ENCODE results near the gene RNF121. TPM values are rescaled to one million over a fixed set of nuclear protein-coding genes. Genes with fewer than 3 reads are reported as not detected.

The RNF121 gene
- total and polyA plus RNA-seq, 2 of the 4 experiments (the other 2 are of a cell fraction) = 43.4 to 88.7 TPM

DNA sequence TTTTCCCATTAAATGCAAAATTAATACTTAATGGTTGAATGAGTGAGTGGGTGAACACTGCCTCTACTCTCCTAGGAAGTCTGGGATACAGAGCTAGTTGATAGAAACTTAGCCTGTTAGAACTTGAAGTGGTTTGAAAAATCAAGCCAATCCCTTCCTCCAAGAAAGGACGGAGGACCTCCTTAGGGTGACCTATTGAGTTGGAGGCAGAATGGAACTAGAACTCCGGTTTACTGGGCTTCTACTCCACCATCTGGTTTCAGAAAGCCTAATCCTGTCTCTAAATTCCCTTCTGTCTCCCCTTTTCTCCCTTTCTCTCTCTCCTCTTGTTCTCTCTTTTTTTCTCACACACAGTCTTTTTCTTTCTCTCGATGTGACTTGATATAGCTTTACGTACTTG, 50.2 kb downstream of the RNF121 start:
- WGBS, 2 experiments (ENCODE audit: extremely low coverage in 2 of 2, insufficient read length in 1 of 2) = no CpG with 5 or more reads among the region's 4 CpGs
- intact Hi-C loops (cut with micrococcal nuclease) (no loop called here), in situ Hi-C loops (cut with MboI; ENCODE audit: low sequenced_read_pairs) (no loop called here), dilution Hi-C loops (cut with HindIII; ENCODE audit: low sequenced_read_pairs, unreplicated experiment) (no loop called here)
- ATAC-seq (ENCODE audit: low read depth) = no peak
- peaks cover 11% of the 10 kb centered on the region; the same call in 1 of the 2 replicates for H4K20me1 ChIP-seq (ENCODE audit: insufficient read depth, low read length)
- no peaks in the 10 kb centered on the region for H3K9me3 ChIP-seq (ENCODE audit: control insufficient read depth, insufficient read depth, low read length)
- H3K79me1 ChIP-seq (ENCODE audit: low read depth in 1 of 2, low read length in 2 of 2) = peaks cover 16 to 41% of the 10 kb centered on the region in 2 experiments; a peak in 3 of 4 replicates
- no peak overlapping the region for H4K8ac ChIP-seq (ENCODE audit: low read depth in 2 of 2, low read length in 2 of 2)
- no peak overlapping the region for H3K4me3 ChIP-seq (ENCODE audit: insufficient read depth, low read depth, low read length)
- H3K23ac ChIP-seq (ENCODE audit: low read depth, low read length) = no peak overlapping the region
- CTCF ChIA-PET = interaction anchor here (1.0 to 1.5 kb wide), 3 partner anchors 20 to 452 kb away, joined by 3 to 5 read pairs (median 3); no protein-coding TSS in a partner anchor
- TF ChIP-seq NFE2L2 (IDR thresholded peaks at IDR 0.05; ENCODE audit: low read depth, low read length) = no peak
- TF ChIP-seq ELK1 (IDR thresholded peaks at IDR 0.05; ENCODE audit: borderline replicate concordance, low read depth, low read length) = no peak
- TF ChIP-seq BHLHE40 (IDR thresholded peaks at IDR 0.05; ENCODE audit: low read depth, low read length) = no peak
- no peak for TF ChIP-seq SMC3 (IDR thresholded peaks at IDR 0.05; ENCODE audit: low read depth, low read length)
- H2BK5ac ChIP-seq (ENCODE audit: low read depth, low read length, poor library complexity, severe bottlenecking) = no peak overlapping the region
- no peak overlapping the region for H3K18ac ChIP-seq (ENCODE audit: low read depth, low read length)
- H2AFZ ChIP-seq (replicated peaks; ENCODE audit: low read length, poor library complexity) = no peak overlapping the region
- H3K9ac ChIP-seq (ENCODE audit: low read depth, low read length) = no peak overlapping the region
- no peak overlapping the region for H3K56ac ChIP-seq (ENCODE audit: extremely low read depth, insufficient read depth, low read length)
- DNase-seq = no peak
- H3K4me2 ChIP-seq (ENCODE audit: low read depth, low read length) = no peak overlapping the region
- H3K4me1 ChIP-seq (ENCODE audit: control insufficient read depth, insufficient read depth, low read length) = peaks cover 8% of the 10 kb centered on the region
- no peak overlapping the region for H2AK9ac ChIP-seq (replicated peaks; ENCODE audit: low read depth, low read length, poor library complexity)
- no peak overlapping the region for H3K4ac ChIP-seq (ENCODE audit: low read depth, low read length)
- no peak overlapping the region for H2BK120ac ChIP-seq (ENCODE audit: low read depth, low read length)
- peaks cover 5% of the 10 kb centered on the region for H3K36me3 ChIP-seq (ENCODE audit: control insufficient read depth, insufficient read depth, low read length)
- no peak overlapping the region for H3K27ac ChIP-seq (ENCODE audit: insufficient read depth, low read length)
- H3K9me1 ChIP-seq (ENCODE audit: insufficient read depth, low read length) = peaks cover 4% of the 10 kb centered on the region; the same call in 1 of the 2 replicates
- H4K91ac ChIP-seq (ENCODE audit: insufficient read depth, low read depth, low read length) = no peak overlapping the region
- no peak overlapping the region for H4K5ac ChIP-seq (ENCODE audit: low read depth, low read length)
- H2AK5ac ChIP-seq (ENCODE audit: low read depth, low read length) = no peak overlapping the region
- H2BK20ac ChIP-seq (ENCODE audit: low read depth, low read length) = no peak overlapping the region
- no TSS peak for BruUV-seq (replicated peaks)
- POLR2A ChIA-PET (ENCODE audit: unreplicated experiment) = no interaction called here
- H3K27me3 ChIP-seq (ENCODE audit: control insufficient read depth, insufficient read depth, low read length) = no peaks in the 10 kb centered on the region
- H2BK15ac ChIP-seq (ENCODE audit: low read depth, low read length) = no peak overlapping the region
- no peak overlapping the region for H3K14ac ChIP-seq (replicated peaks; ENCODE audit: low read depth, low read length)
